AG04449 (cell line): ENCODE measurements around the gene RIPPLY3.

ENCODE experiments used
- CTCF ChIA-PET: fragments of 350-600 bp; formaldehyde crosslinking; extraction: SDS; loops from one replicate; lab custom pipeline; 2021; ENCODE audit warnings: antibody characterized with exemption; lab: Yijun Ruan, JAX
- POLR2A ChIA-PET: fragments of 400-600, 350-600 bp; formaldehyde crosslinking; extraction: SDS; loops from one replicate; lab custom pipeline; 2020; ENCODE audit warnings: antibody characterized with exemption, inconsistent platforms; lab: Yijun Ruan, JAX
- DNase-seq: peaks from one replicate; pipeline ENCODE4 v3.0.0-alpha.2; 2010; ENCODE audit warnings: low read depth, low spot score
- H3K4me3 ChIP-seq: 2 replicates; pipeline ENCODE4 v1.5.1; 2011; ENCODE audit warnings: low read depth, mild to moderate bottlenecking, control low read depth, low read length
- TF ChIP-seq, protein P1 (sequence below): IDR thresholded peaks from one replicate; pipeline ENCODE4 v1.5.1; 2011; ENCODE audit warnings: mild to moderate bottlenecking, moderate library complexity, low read length, control low read depth, inconsistent platforms; ENCODE audit not compliant: insufficient read depth; ENCODE audit errors: missing control alignments

RIPPLY3 gene

GRCh38 chr21:36968976-36969375, 37.5 kb upstream of the RIPPLY3 start:
- H3K4me3 ChIP-seq = no peak overlapping the region
- TF ChIP-seq, protein P1, sequence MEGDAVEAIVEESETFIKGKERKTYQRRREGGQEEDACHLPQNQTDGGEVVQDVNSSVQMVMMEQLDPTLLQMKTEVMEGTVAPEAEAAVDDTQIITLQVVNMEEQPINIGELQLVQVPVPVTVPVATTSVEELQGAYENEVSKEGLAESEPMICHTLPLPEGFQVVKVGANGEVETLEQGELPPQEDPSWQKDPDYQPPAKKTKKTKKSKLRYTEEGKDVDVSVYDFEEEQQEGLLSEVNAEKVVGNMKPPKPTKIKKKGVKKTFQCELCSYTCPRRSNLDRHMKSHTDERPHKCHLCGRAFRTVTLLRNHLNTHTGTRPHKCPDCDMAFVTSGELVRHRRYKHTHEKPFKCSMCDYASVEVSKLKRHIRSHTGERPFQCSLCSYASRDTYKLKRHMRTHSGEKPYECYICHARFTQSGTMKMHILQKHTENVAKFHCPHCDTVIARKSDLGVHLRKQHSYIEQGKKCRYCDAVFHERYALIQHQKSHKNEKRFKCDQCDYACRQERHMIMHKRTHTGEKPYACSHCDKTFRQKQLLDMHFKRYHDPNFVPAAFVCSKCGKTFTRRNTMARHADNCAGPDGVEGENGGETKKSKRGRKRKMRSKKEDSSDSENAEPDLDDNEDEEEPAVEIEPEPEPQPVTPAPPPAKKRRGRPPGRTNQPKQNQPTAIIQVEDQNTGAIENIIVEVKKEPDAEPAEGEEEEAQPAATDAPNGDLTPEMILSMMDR = no peak
- no peak for DNase-seq
- ChIA-PET POLR2A (no interaction called here), CTCF (interaction anchor here (1.4 to 5.7 kb wide), 2 partner anchors 9 to 22 kb away, joined by 3 to 59 read pairs; no protein-coding TSS in a partner anchor)

- ChIA-PET POLR2A (no interaction called here), CTCF (interaction anchor here (3.7 to 5.0 kb wide), 2 partner anchors 16 to 113 kb away, joined by 35 to 36 read pairs; no protein-coding TSS in a partner anchor)
- DNase-seq = no peak
Observed at GRCh38 chr21:36973986-36974850, 32.3 kb upstream of the RIPPLY3 start.

DNA sequence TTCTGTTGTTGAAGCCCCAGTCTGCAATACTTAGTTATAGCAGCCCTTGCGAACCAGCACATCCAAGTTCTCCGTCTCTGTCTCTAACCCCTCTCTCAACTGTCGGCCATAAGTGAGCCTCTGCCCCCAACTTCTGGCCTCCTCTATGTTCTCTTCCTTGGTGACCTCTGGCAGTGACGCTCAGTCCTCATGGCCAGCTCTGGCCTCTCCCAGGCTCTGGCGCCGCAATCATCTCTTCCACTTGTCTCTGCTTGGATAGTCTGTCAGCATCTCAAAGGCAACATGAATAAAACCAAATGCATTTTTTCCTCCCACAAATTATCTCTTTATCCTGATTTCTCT, 31.7 kb upstream of the RIPPLY3 start:
- POLR2A ChIA-PET = interaction anchor here (1.0 kb wide), 1 partner anchor 87 kb away, joined by 3 read pairs; no protein-coding TSS in a partner anchor

More at GRCh38 chr21:36973986-36974850, 32.3 kb upstream of the RIPPLY3 start:
- TF ChIP-seq, protein P1 = no peak
- no peak overlapping the region for H3K4me3 ChIP-seq

GRCh38 chr21:36976228-36976861, 30.2 kb upstream of the RIPPLY3 start:
- CTCF ChIA-PET = interaction anchor here (1.0 to 5.7 kb wide), 27 partner anchors 10 to 587 kb away, joined by 3 to 59 read pairs (median 4); partner anchors contain the start of genes HLCS and RIPPLY3
- POLR2A ChIA-PET = no interaction called here
- TF ChIP-seq, protein P1 = no peak
- no peak overlapping the region for H3K4me3 ChIP-seq
- no peak for DNase-seq

More for the DNA sequence above, 31.7 kb upstream of the RIPPLY3 start:
- CTCF ChIA-PET = interaction anchor here (2.9 to 5.7 kb wide), 5 partner anchors 8 to 112 kb away, joined by 21 to 59 read pairs (median 35); partner anchors contain the start of gene HLCS
- no peak overlapping the region for H3K4me3 ChIP-seq
- no peak for DNase-seq
- TF ChIP-seq, protein P1 = no peak

DNA sequence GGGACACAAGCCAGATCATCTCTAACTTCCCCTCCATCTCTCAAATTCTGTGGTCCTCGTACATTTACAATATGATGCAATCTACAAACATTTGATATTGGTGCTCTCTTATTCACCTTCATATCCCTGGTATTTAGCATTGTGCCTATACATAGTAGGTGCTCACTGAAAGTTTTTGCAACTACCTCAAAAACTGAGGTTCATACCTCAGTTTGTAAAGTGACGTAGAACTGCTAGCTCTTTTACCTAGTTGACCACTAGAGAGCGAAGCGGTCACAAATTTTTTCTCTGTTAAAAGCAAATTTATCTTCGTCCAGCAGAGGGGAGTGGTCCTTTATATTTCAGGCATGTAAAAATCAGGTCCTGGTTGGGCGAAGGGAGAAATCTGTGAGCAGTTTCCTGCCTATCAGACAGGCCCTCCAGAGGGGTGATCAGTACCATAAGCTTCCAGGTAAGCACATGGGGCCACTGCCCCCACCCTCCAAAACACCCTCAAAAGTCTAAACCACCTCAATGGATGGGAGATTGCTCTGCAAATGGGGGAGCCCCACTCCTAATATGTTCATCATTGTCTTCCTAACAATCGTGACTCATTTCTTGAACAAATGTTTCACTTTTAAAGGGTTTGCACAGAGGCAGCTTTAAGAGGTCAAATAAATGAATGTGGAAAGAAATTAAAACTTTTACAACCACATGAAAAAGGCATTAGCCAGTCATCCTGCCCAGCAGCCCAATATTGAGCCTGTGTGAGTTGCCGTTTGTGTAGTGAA, 29.4 kb upstream of the RIPPLY3 start:
- ChIA-PET POLR2A (no interaction called here), CTCF (interaction anchor here (1.0 to 5.7 kb wide), 28 partner anchors 10 to 587 kb away, joined by 3 to 59 read pairs (median 4); partner anchors contain the start of genes HLCS and RIPPLY3)
- no peak overlapping the region for H3K4me3 ChIP-seq
- TF ChIP-seq, protein P1 = peak; percentile 49
- no peak for DNase-seq
